IMR-90 (cell line): Measurements from ENCODE around the gene RHOH. TPM values are rescaled to one million over a fixed set of nuclear protein-coding genes. Genes with fewer than 3 reads are reported as not detected.

Experiments
- ATAC-seq: fragments of 200-7000 bp; cut with Tn5 transposase; 2 replicates; pipeline ENCODE4 v1.9.1; 2020; ENCODE audit warnings: low read depth, mild to moderate bottlenecking, moderate library complexity
- BruUV-seq: library from RNA; stranded (reverse); fragments of 400-500 nt; replicated peaks from 2 replicates; lab custom pipeline; 2021; lab: Mats Ljungman, UMichigan
- CTCF ChIA-PET: fragments of 300-600 bp; formaldehyde crosslinking; extraction: SDS; loops from one replicate; lab custom pipeline; 2021; ENCODE audit warnings: antibody characterized with exemption; lab: Yijun Ruan, JAX
- POLR2A ChIA-PET: fragments of 300-600 bp; sonication (Branson Sonifier 250); formaldehyde crosslinking; loops from one replicate; lab custom pipeline; 2022; ENCODE audit warnings: antibody characterized with exemption; ENCODE audit not compliant: unreplicated experiment; lab: Charles Lee
- DNase-seq: peaks from one replicate; pipeline ENCODE4 v3.0.0; 2013
- H2AFZ ChIP-seq: replicated peaks from 2 replicates; pipeline ENCODE3; 2013; ENCODE audit warnings: low read length, mild to moderate bottlenecking; ENCODE audit not compliant: poor library complexity
- H2AK5ac ChIP-seq: 2 replicates; pipeline ENCODE4 v1.6.1; 2013; ENCODE audit warnings: low read depth, low read length, inconsistent platforms
- H2AK9ac ChIP-seq: replicated peaks from 2 replicates; pipeline ENCODE3; 2013; ENCODE audit warnings: mild to moderate bottlenecking, low read depth, low read length, moderate library complexity; ENCODE audit not compliant: poor library complexity
- H2BK120ac ChIP-seq: 2 replicates; pipeline ENCODE4 v1.6.1; 2013; ENCODE audit warnings: low read depth, low read length, inconsistent platforms
- H2BK15ac ChIP-seq: 3 replicates; pipeline ENCODE4 v1.6.1; 2013; ENCODE audit warnings: low read depth, low read length, inconsistent platforms
- H2BK20ac ChIP-seq: 2 replicates; pipeline ENCODE4 v1.6.1; 2013; ENCODE audit warnings: low read depth, mild to moderate bottlenecking, inconsistent platforms, low read length, moderate library complexity
- H2BK5ac ChIP-seq: 2 replicates; pipeline ENCODE4 v1.6.1; 2013; ENCODE audit warnings: mild to moderate bottlenecking, low read depth, low read length, inconsistent platforms; ENCODE audit not compliant: poor library complexity, severe bottlenecking
- H3K14ac ChIP-seq: replicated peaks from 2 replicates; pipeline ENCODE4 v1.6.1; 2013; ENCODE audit warnings: low read depth, low read length, inconsistent platforms
- H3K18ac ChIP-seq: 2 replicates; pipeline ENCODE4 v1.6.1; 2013; ENCODE audit warnings: low read depth, low read length, control low read depth
- H3K23ac ChIP-seq: 2 replicates; pipeline ENCODE4 v1.6.1; 2013; ENCODE audit warnings: low read depth, low read length, inconsistent platforms
- H3K27ac ChIP-seq: 2 replicates; pipeline ENCODE4 v1.5.1; 2013; ENCODE audit warnings: mild to moderate bottlenecking, control low read depth, low read length; ENCODE audit not compliant: insufficient read depth
- H3K27me3 ChIP-seq: 2 replicates; pipeline ENCODE4 v1.6.1; 2013; ENCODE audit warnings: low read length; ENCODE audit not compliant: control insufficient read depth, insufficient read depth
- H3K36me3 ChIP-seq: 2 replicates; pipeline ENCODE4 v1.6.1; 2013; ENCODE audit warnings: low read length, mixed read lengths; ENCODE audit not compliant: control insufficient read depth, insufficient read depth
- H3K4ac ChIP-seq: 2 replicates; pipeline ENCODE4 v1.6.1; 2013; ENCODE audit warnings: low read depth, low read length, inconsistent platforms
- H3K4me1 ChIP-seq: 2 replicates; pipeline ENCODE4 v1.6.1; 2013; ENCODE audit warnings: low read length, mixed read lengths; ENCODE audit not compliant: control insufficient read depth, insufficient read depth
- H3K4me2 ChIP-seq: 2 replicates; pipeline ENCODE4 v1.6.1; 2013; ENCODE audit warnings: low read depth, mild to moderate bottlenecking, control low read depth, low read length, moderate library complexity
- H3K4me3 ChIP-seq: 2 replicates; pipeline ENCODE4 v1.5.1; 2013; ENCODE audit warnings: low read depth, mild to moderate bottlenecking, control low read depth, low read length, moderate library complexity; ENCODE audit not compliant: insufficient read depth
- H3K56ac ChIP-seq: 2 replicates; pipeline ENCODE4 v1.6.1; 2013; ENCODE audit warnings: low read length, inconsistent platforms; ENCODE audit not compliant: insufficient read depth; ENCODE audit errors: extremely low read depth
- H3K79me1 ChIP-seq, 2 experiments: 2 replicates each; pipeline ENCODE4 v1.6.1; 2013; ENCODE audit warnings: low read length in 2 of 2, inconsistent platforms in 1 of 2, low read depth in 1 of 2
- H3K9ac ChIP-seq: 2 replicates; pipeline ENCODE4 v1.6.1; 2013; ENCODE audit warnings: low read depth, low read length, control low read depth
- H3K9me1 ChIP-seq: 2 replicates; pipeline ENCODE4 v1.6.1; 2013; ENCODE audit warnings: low read length, inconsistent platforms; ENCODE audit not compliant: insufficient read depth
- H3K9me3 ChIP-seq: 2 replicates; pipeline ENCODE4 v1.6.1; 2013; ENCODE audit warnings: low read length; ENCODE audit not compliant: control insufficient read depth, insufficient read depth
- H4K20me1 ChIP-seq: 2 replicates; pipeline ENCODE4 v1.6.1; 2013; ENCODE audit warnings: low read length, inconsistent platforms; ENCODE audit not compliant: insufficient read depth
- H4K5ac ChIP-seq: 2 replicates; pipeline ENCODE4 v1.6.1; 2013; ENCODE audit warnings: mild to moderate bottlenecking, low read depth, low read length, control low read depth
- H4K8ac ChIP-seq, 2 experiments: 2 replicates each; pipeline ENCODE4 v1.6.1; 2013; ENCODE audit warnings: low read depth in 2 of 2, low read length in 2 of 2, control low read depth in 1 of 2, inconsistent platforms in 1 of 2
- H4K91ac ChIP-seq: 2 replicates; pipeline ENCODE4 v1.6.1; 2013; ENCODE audit warnings: low read depth, low read length, inconsistent platforms; ENCODE audit not compliant: insufficient read depth
- BHLHE40 ChIP-seq: fragments of 150-350 bp; IDR thresholded peaks from 2 replicates; pipeline ENCODE4 v1.6.1; 2016; ENCODE audit warnings: mild to moderate bottlenecking, low read depth, low read length
- FOS ChIP-seq: fragments of 150-350 bp; IDR thresholded peaks from 2 replicates; pipeline ENCODE4 v1.6.1; 2016; ENCODE audit warnings: low read depth, low read length
- RAD21 ChIP-seq: IDR thresholded peaks from 2 replicates; pipeline ENCODE4 v1.6.1; 2012; ENCODE audit warnings: low read length, improper control_type of control experiment
- RFX5 ChIP-seq: IDR thresholded peaks from 2 replicates; pipeline ENCODE4 v1.8.0; 2012; ENCODE audit warnings: low read depth, mild to moderate bottlenecking, low read length, moderate library complexity
- WGBS, 2 experiments: methylation state at CpG; one replicate each; pipeline versions ENCODE4 v1.1.5 to v1.1.7; 2013; ENCODE audit warnings: missing lambda C conversion rate in 2 of 2; ENCODE audit not compliant: insufficient read length in 1 of 2; ENCODE audit errors: extremely low coverage in 2 of 2; 5-methylcytosine and 5-hydroxymethylcytosine counted together
- dilution Hi-C: fragments of 300-500 bp; cut with HindIII; formaldehyde crosslinking; loops from one replicate; pipeline ENCODE4 v1.14.3; 2018; ENCODE audit warnings: low sequenced_read_pairs; ENCODE audit not compliant: unreplicated experiment
- in situ Hi-C: fragments of 300-500 bp; cut with MboI; formaldehyde crosslinking; loops from 3 replicates; pipeline ENCODE4 v1.14.3; 2019; ENCODE audit warnings: low sequenced_read_pairs, inconsistent platforms, mixed read lengths
- intact Hi-C: fragments of 100-400 bp; cut with micrococcal nuclease; formaldehyde crosslinking; loops from 2 replicates; pipeline ENCODE4 v1.10.0; 2022
- polyA plus RNA-seq, 3 experiments: library from polyadenylated mRNA; depleted of rRNA; stranded (reverse); fragments of >200 nt; gene quantifications; 2 replicates each; pipeline ENCODE4 v1.2.3, GENCODE V29; 2012; ENCODE audit warnings: low replicate concordance in 1 of 3
- total RNA-seq: library from RNA; depleted of rRNA; stranded (reverse); fragments of >200 nt; gene quantifications from 2 replicates; pipeline ENCODE4 v1.2.3, GENCODE V29; 2012

The RHOH gene
- total and polyA plus RNA-seq, 2 of the 4 experiments (the other 2 are of a cell fraction) = not detected

GRCh38 chr4:40255393-40256281 is 58.8 kb downstream of the RHOH start:
- Histone ChIP-seq H3K27me3 (no peaks in the 10 kb centered on the region; the same call in 1 of the 2 replicates), H3K9ac (no peak overlapping the region), H3K4me2 (peak overlapping the region; percentile 66; the same call in 1 of the 2 replicates), H4K8ac (0 out of 4 replicates have a peak overlapping the region, but pooled peaks of 1 of the 2 experiments have one; percentile 50), H3K4me3 (no peak overlapping the region), H2BK15ac (no peak overlapping the region), H3K36me3 (no peaks in the 10 kb centered on the region), H4K20me1 (peaks cover 6% of the 10 kb centered on the region; the same call in 1 of the 2 replicates), H3K4me1 (peaks cover 9% of the 10 kb centered on the region), H3K4ac (peak overlapping the region; percentile 39), H3K27ac (peak overlapping the region; percentile 56; the same call in 1 of the 2 replicates), H3K14ac (no peak overlapping the region), H3K9me3 (no peaks in the 10 kb centered on the region), H3K79me1 (no peaks in the 10 kb centered on the region), H2BK5ac (peak overlapping the region; percentile 6), H3K23ac (no peak overlapping the region), H2BK120ac (peak overlapping the region; percentile 6; the same call in 1 of the 2 replicates), H3K56ac (no peak overlapping the region), H2BK20ac (peak overlapping the region; percentile 35; the same call in 1 of the 2 replicates), H4K91ac (no peak overlapping the region), H2AFZ (no peak overlapping the region), H4K5ac (no peak overlapping the region), H3K18ac (no peak overlapping the region), H2AK5ac (no peak overlapping the region), H2AK9ac (no peak overlapping the region), H3K9me1 (peaks cover 6% of the 10 kb centered on the region)
- ATAC-seq = peak; percentile 97
- 88% methylated on average over 2 of the region's 3 CpGs; no CpG with 5 or more reads in 1 of the 2 experiments for WGBS, 2 experiments
- ChIA-PET POLR2A (no interaction called here), CTCF (interaction anchor here (1.0 kb wide), 1 partner anchor 62 kb away, joined by 4 read pairs; no protein-coding TSS in a partner anchor)
- no TSS peak for BruUV-seq
- in situ Hi-C loops (no loop called here), intact Hi-C loops (no loop called here), dilution Hi-C loops (no loop called here)
- peak; percentile 99 for DNase-seq
- TF ChIP-seq BHLHE40 (peak; percentile 57; the same call in 1 of the 2 replicates), RFX5 (peak; percentile 51), RAD21 (no peak), FOS (peak; percentile 94)
